ENCODE results near the gene ADIPOR1. TPM values are rescaled to one million over a fixed set of nuclear protein-coding genes. Genes with fewer than 3 reads are reported as not detected.
"Not testable (repeated sequence)": the region's sequence is repeated elsewhere in the genome, so short reads cannot be mapped to it uniquely, and the experiment has no call there.

Gene ADIPOR1
- total RNA-seq, 3 donors from 2014 or later (not counting 1 experiment from before 2014, with no cell fraction given), result 61.9 to 81.7 (median 80.6) TPM

GRCh38 chr1:202923533-202923932 lies 34.6 kb downstream of the ADIPOR1 start:
- WGBS (ENCODE audit: insufficient coverage), result no CpG with 5 or more reads among the region's 3 CpGs
- ATAC-seq, result no peak
- H3K27ac Mint-ChIP-seq, result no peak overlapping the region
- H3K36me3 ChIP-seq (ENCODE audit: control insufficient read depth, insufficient read depth, low read length), result peaks cover 14% of the 10 kb centered on the region
- peaks cover 13% of the 10 kb centered on the region for H3K4me1 ChIP-seq (ENCODE audit: control insufficient read depth, insufficient read depth, low read length)
- no peak for TF ChIP-seq CTCF (IDR thresholded peaks at IDR 0.05)
- no peaks in the 10 kb centered on the region for H3K27me3 ChIP-seq (ENCODE audit: control insufficient read depth, insufficient read depth, low read length)
- intact Hi-C loops (cut with micrococcal nuclease), result no loop called here
- H3K36me3 Mint-ChIP-seq, result peaks cover under 1% of the 10 kb centered on the region
- no peak for DNase-seq
- peaks cover 20 to 22% of the 10 kb centered on the region in 2 donors for H3K4me1 Mint-ChIP-seq
- H3K9me3 Mint-ChIP-seq, result no peaks in the 10 kb centered on the region
- no peaks in the 10 kb centered on the region for H3K9me3 ChIP-seq (ENCODE audit: control insufficient read depth, insufficient read depth, low read length)
- no peak overlapping the region for H3K4me3 Mint-ChIP-seq
- H3K27me3 Mint-ChIP-seq (ENCODE audit: low read depth in 2 of 2), result no peaks in the 10 kb centered on the region
- H3K27ac ChIP-seq (ENCODE audit: low read length), result no peak overlapping the region
- no peak overlapping the region for H3K4me3 ChIP-seq (ENCODE audit: low read length)

- intact Hi-C loops (cut with micrococcal nuclease), result no loop called here
- TF ChIP-seq CTCF (IDR thresholded peaks at IDR 0.05), result no peak
- DNase-seq, result no peak
Measured at GRCh38 chr1:202919615-202920014, 38.5 kb downstream of the ADIPOR1 start.

GRCh38 chr1:202915146-202915545 lies 43.0 kb downstream of the ADIPOR1 start:
- no peak overlapping the region for H3K27ac Mint-ChIP-seq
- H3K4me1 Mint-ChIP-seq, result peaks cover 21 to 25% of the 10 kb centered on the region in 2 donors
- no peak for TF ChIP-seq CTCF (IDR thresholded peaks at IDR 0.05)
- H3K9me3 Mint-ChIP-seq, result no peaks in the 10 kb centered on the region
- H3K36me3 ChIP-seq (ENCODE audit: control insufficient read depth, insufficient read depth, low read length), result peaks cover 70% of the 10 kb centered on the region
- H3K4me3 Mint-ChIP-seq, result no peak overlapping the region
- H3K27ac ChIP-seq (ENCODE audit: low read length), result no peak overlapping the region
- intact Hi-C loops (cut with micrococcal nuclease), result no loop called here
- H3K36me3 Mint-ChIP-seq, result peaks cover 46% of the 10 kb centered on the region
- H3K4me1 ChIP-seq (ENCODE audit: control insufficient read depth, insufficient read depth, low read length), result no peaks in the 10 kb centered on the region
- no peak overlapping the region for H3K4me3 ChIP-seq (ENCODE audit: low read length)
- H3K27me3 ChIP-seq (ENCODE audit: control insufficient read depth, insufficient read depth, low read length), result no peaks in the 10 kb centered on the region
- H3K9me3 ChIP-seq (ENCODE audit: control insufficient read depth, insufficient read depth, low read length), result no peaks in the 10 kb centered on the region
- ATAC-seq, result no peak
- DNase-seq, result no peak
- no peaks in the 10 kb centered on the region for H3K27me3 Mint-ChIP-seq (ENCODE audit: low read depth in 2 of 2)

More at GRCh38 chr1:202919615-202920014, 38.5 kb downstream of the ADIPOR1 start:
- no peak overlapping the region for H3K4me3 ChIP-seq (ENCODE audit: low read length)
- no peaks in the 10 kb centered on the region for H3K9me3 ChIP-seq (ENCODE audit: control insufficient read depth, insufficient read depth, low read length)
- Mint-ChIP-seq H3K36me3 (peaks cover 13% of the 10 kb centered on the region), H3K4me1 (peaks cover 4 to 5% of the 10 kb centered on the region in 2 donors), H3K27ac (no peak overlapping the region), H3K9me3 (no peaks in the 10 kb centered on the region), H3K27me3 (ENCODE audit: low read depth in 2 of 2) (no peaks in the 10 kb centered on the region), H3K4me3 (no peak overlapping the region)
- no peaks in the 10 kb centered on the region for H3K27me3 ChIP-seq (ENCODE audit: control insufficient read depth, insufficient read depth, low read length)
- H3K27ac ChIP-seq (ENCODE audit: low read length), result no peak overlapping the region
- no peaks in the 10 kb centered on the region for H3K4me1 ChIP-seq (ENCODE audit: control insufficient read depth, insufficient read depth, low read length)
- peaks cover 51% of the 10 kb centered on the region for H3K36me3 ChIP-seq (ENCODE audit: control insufficient read depth, insufficient read depth, low read length)
- no peak for ATAC-seq

GRCh38 chr1:202912476-202912875 lies 45.6 kb downstream of the ADIPOR1 start:
- intact Hi-C loops (cut with micrococcal nuclease); H3K4me3 ChIP-seq (ENCODE audit: low read length); H3K4me3 Mint-ChIP-seq; DNase-seq; H3K27ac ChIP-seq (ENCODE audit: low read length); H3K27me3 ChIP-seq (ENCODE audit: control insufficient read depth, insufficient read depth, low read length); H3K9me3 Mint-ChIP-seq; H3K27me3 Mint-ChIP-seq (ENCODE audit: low read depth in 2 of 2); H3K9me3 ChIP-seq (ENCODE audit: control insufficient read depth, insufficient read depth, low read length); ATAC-seq; H3K4me1 ChIP-seq (ENCODE audit: control insufficient read depth, insufficient read depth, low read length): not testable (repeated sequence)
- 57% methylated on average over 4 of the region's 4 CpGs for WGBS (ENCODE audit: insufficient coverage)
- Mint-ChIP-seq H3K36me3 (peaks cover 44% of the 10 kb centered on the region), H3K4me1 (peaks cover 21 to 29% of the 10 kb centered on the region in 2 donors), H3K27ac (peak overlapping the region in 1 of 2 donors; percentile 82)
- H3K36me3 ChIP-seq (ENCODE audit: control insufficient read depth, insufficient read depth, low read length), result peaks cover 73% of the 10 kb centered on the region
